Measurements from ENCODE around the gene ADGRL4. TPM values are rescaled to one million over a fixed set of nuclear protein-coding genes. Genes with fewer than 3 reads are reported as not detected.

Gene ADGRL4
- total RNA-seq, 1 donor = 16.6 TPM

DNA sequence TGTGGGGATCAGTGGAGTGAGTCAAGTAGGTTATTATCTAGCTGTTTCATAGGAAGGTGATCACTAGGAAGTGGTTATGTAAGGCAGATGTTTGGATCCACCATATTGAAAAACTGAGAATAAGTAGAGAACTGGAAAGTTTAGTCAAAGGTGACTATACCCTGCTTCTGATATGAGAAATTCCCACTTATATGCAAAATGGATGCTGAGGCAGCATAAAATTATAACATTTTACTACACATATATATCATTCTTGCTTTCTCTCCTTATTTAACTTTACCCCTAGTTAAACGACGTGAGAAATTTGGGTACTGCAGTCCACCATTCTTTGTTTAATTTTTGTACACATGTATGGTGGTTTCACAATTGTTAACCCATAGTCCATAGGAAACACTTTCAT, 142.4 kb downstream of the ADGRL4 start:
- no peaks in the 10 kb centered on the region for H4K20me1 ChIP-seq (ENCODE audit: insufficient read depth, low read length)

GRCh38 chr1:78856096-78856495, 150.4 kb downstream of the ADGRL4 start:
- TF ChIP-seq, protein P1, sequence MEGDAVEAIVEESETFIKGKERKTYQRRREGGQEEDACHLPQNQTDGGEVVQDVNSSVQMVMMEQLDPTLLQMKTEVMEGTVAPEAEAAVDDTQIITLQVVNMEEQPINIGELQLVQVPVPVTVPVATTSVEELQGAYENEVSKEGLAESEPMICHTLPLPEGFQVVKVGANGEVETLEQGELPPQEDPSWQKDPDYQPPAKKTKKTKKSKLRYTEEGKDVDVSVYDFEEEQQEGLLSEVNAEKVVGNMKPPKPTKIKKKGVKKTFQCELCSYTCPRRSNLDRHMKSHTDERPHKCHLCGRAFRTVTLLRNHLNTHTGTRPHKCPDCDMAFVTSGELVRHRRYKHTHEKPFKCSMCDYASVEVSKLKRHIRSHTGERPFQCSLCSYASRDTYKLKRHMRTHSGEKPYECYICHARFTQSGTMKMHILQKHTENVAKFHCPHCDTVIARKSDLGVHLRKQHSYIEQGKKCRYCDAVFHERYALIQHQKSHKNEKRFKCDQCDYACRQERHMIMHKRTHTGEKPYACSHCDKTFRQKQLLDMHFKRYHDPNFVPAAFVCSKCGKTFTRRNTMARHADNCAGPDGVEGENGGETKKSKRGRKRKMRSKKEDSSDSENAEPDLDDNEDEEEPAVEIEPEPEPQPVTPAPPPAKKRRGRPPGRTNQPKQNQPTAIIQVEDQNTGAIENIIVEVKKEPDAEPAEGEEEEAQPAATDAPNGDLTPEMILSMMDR (IDR thresholded peaks at IDR 0.05; ENCODE audit: extremely low read depth, low read depth, low read length) = no peak
- no peak overlapping the region for H3K4me3 ChIP-seq (ENCODE audit: insufficient read depth, low read length)
- no peak for DNase-seq (ENCODE audit: insufficient read length, low spot score, missing footprints)
- no peaks in the 10 kb centered on the region for H3K9me3 ChIP-seq (ENCODE audit: low read depth, low read length)
- H3K4me1 ChIP-seq (ENCODE audit: insufficient read depth, low read length) = no peaks in the 10 kb centered on the region
- H3K27me3 ChIP-seq (ENCODE audit: insufficient read depth, low read length) = no peaks in the 10 kb centered on the region
- H3K36me3 ChIP-seq (ENCODE audit: insufficient read depth, low read length) = no peaks in the 10 kb centered on the region
- no peak overlapping the region for H3K27ac ChIP-seq (ENCODE audit: low read depth, low read length)
- no peak overlapping the region for H2AFZ ChIP-seq (ENCODE audit: low read length)
- H3K79me2 ChIP-seq (ENCODE audit: insufficient read depth, low read length) = no peaks in the 10 kb centered on the region
- H3K4me2 ChIP-seq (ENCODE audit: insufficient read depth, low read length) = no peak overlapping the region
- H4K20me1 ChIP-seq (ENCODE audit: insufficient read depth, low read length) = no peaks in the 10 kb centered on the region

More for the DNA sequence above, 142.4 kb downstream of the ADGRL4 start:
- no peaks in the 10 kb centered on the region for H3K36me3 ChIP-seq (ENCODE audit: insufficient read depth, low read length)
- H3K4me2 ChIP-seq (ENCODE audit: insufficient read depth, low read length) = no peak overlapping the region
- no peak overlapping the region for H2AFZ ChIP-seq (ENCODE audit: low read length)
- H3K4me3 ChIP-seq (ENCODE audit: insufficient read depth, low read length) = no peak overlapping the region
- H3K79me2 ChIP-seq (ENCODE audit: insufficient read depth, low read length) = no peaks in the 10 kb centered on the region
- H3K27me3 ChIP-seq (ENCODE audit: insufficient read depth, low read length) = no peaks in the 10 kb centered on the region
- TF ChIP-seq, protein P1 (IDR thresholded peaks at IDR 0.05; ENCODE audit: extremely low read depth, low read depth, low read length) = no peak
- H3K9me3 ChIP-seq (ENCODE audit: low read depth, low read length) = no peaks in the 10 kb centered on the region
- no peaks in the 10 kb centered on the region for H3K4me1 ChIP-seq (ENCODE audit: insufficient read depth, low read length)
- no peak for DNase-seq (ENCODE audit: insufficient read length, low spot score, missing footprints)
- no peak overlapping the region for H3K27ac ChIP-seq (ENCODE audit: low read depth, low read length)

GRCh38 chr1:78855258-78855657, 151.3 kb downstream of the ADGRL4 start:
- H2AFZ ChIP-seq (ENCODE audit: low read length) = no peak overlapping the region
- no peak overlapping the region for H3K4me3 ChIP-seq (ENCODE audit: insufficient read depth, low read length)
- H3K27me3 ChIP-seq (ENCODE audit: insufficient read depth, low read length) = no peaks in the 10 kb centered on the region
- H3K27ac ChIP-seq (ENCODE audit: low read depth, low read length) = no peak overlapping the region
- no peaks in the 10 kb centered on the region for H3K9me3 ChIP-seq (ENCODE audit: low read depth, low read length)
- no peaks in the 10 kb centered on the region for H4K20me1 ChIP-seq (ENCODE audit: insufficient read depth, low read length)
- no peak overlapping the region for H3K4me2 ChIP-seq (ENCODE audit: insufficient read depth, low read length)
- no peak for DNase-seq (ENCODE audit: insufficient read length, low spot score, missing footprints)
- H3K4me1 ChIP-seq (ENCODE audit: insufficient read depth, low read length) = no peaks in the 10 kb centered on the region
- no peaks in the 10 kb centered on the region for H3K36me3 ChIP-seq (ENCODE audit: insufficient read depth, low read length)
- TF ChIP-seq, protein P1 (IDR thresholded peaks at IDR 0.05; ENCODE audit: extremely low read depth, low read depth, low read length) = no peak
- H3K79me2 ChIP-seq (ENCODE audit: insufficient read depth, low read length) = no peaks in the 10 kb centered on the region

GRCh38 chr1:78854556-78854955, 152.0 kb downstream of the ADGRL4 start:
- Histone ChIP-seq H3K4me3 (ENCODE audit: insufficient read depth, low read length) (no peak overlapping the region), H4K20me1 (ENCODE audit: insufficient read depth, low read length) (no peaks in the 10 kb centered on the region), H3K27ac (ENCODE audit: low read depth, low read length) (no peak overlapping the region), H2AFZ (ENCODE audit: low read length) (no peak overlapping the region), H3K27me3 (ENCODE audit: insufficient read depth, low read length) (no peaks in the 10 kb centered on the region), H3K4me2 (ENCODE audit: insufficient read depth, low read length) (no peak overlapping the region), H3K4me1 (ENCODE audit: insufficient read depth, low read length) (no peaks in the 10 kb centered on the region), H3K36me3 (ENCODE audit: insufficient read depth, low read length) (no peaks in the 10 kb centered on the region), H3K79me2 (ENCODE audit: insufficient read depth, low read length) (no peaks in the 10 kb centered on the region), H3K9me3 (ENCODE audit: low read depth, low read length) (no peaks in the 10 kb centered on the region)
- no peak for DNase-seq (ENCODE audit: insufficient read length, low spot score, missing footprints)
- TF ChIP-seq, protein P1 (IDR thresholded peaks at IDR 0.05; ENCODE audit: extremely low read depth, low read depth, low read length) = no peak
